Right atrium auricular region (tissue), 2 donors: ENCODE results near the gene RPS26. TPM values are rescaled to one million over a fixed set of nuclear protein-coding genes. Genes with fewer than 3 reads are reported as not detected.

ENCODE experiments used
- DNase-seq: peaks from one replicate; pipeline ENCODE4 v3.0.0-alpha.2; 2019; ENCODE audit warnings: low spot score
- H3K27ac ChIP-seq, 2 donors: fragments of 200-600 bp; sonication (generic); 1 replicate in 1 of 2; 2 replicates in 1 of 2; pipeline ENCODE4 v1.5.1; 2016 to 2019
- H3K27me3 ChIP-seq, 2 donors: fragments of 200-600 bp; sonication (generic); one replicate each; pipeline versions ENCODE4 v1.5.1 to v1.6.0; 2017 to 2019
- H3K36me3 ChIP-seq: fragments of 200-600 bp; sonication (generic); one replicate; pipeline ENCODE4 v1.5.1; 2016
- H3K4me1 ChIP-seq, 2 donors: fragments of 200-600 bp; sonication (generic); one replicate each; pipeline versions ENCODE4 v1.5.1 to v1.6.0; 2017 to 2019
- H3K4me3 ChIP-seq, 2 donors: fragments of 200-600 bp; sonication (generic); 1 replicate in 1 of 2; 2 replicates in 1 of 2; pipeline ENCODE4 v1.5.1; 2017 to 2019; ENCODE audit warnings: mild to moderate bottlenecking in 1 of 2, moderate library complexity in 1 of 2
- H3K9me3 ChIP-seq, 2 donors: fragments of 200-600 bp; sonication (generic); one replicate each; pipeline ENCODE4 v1.5.1; 2019
- total RNA-seq, 2 donors: library from RNA; depleted of rRNA; stranded (reverse); fragments of >200 nt; gene quantifications; one replicate each; pipeline ENCODE4 v1.1.0, GENCODE V29; 2016
- TF ChIP-seq, protein P1 (sequence below), 2 donors: fragments of 200-600 bp; sonication (generic); IDR thresholded peaks; one replicate each; pipeline ENCODE4 v1.5.1; 2019; ENCODE audit warnings: antibody characterized with exemption in 2 of 2

Gene RPS26
- total RNA-seq, 2 donors from 2014 or later: 134 to 1,492 TPM

DNA sequence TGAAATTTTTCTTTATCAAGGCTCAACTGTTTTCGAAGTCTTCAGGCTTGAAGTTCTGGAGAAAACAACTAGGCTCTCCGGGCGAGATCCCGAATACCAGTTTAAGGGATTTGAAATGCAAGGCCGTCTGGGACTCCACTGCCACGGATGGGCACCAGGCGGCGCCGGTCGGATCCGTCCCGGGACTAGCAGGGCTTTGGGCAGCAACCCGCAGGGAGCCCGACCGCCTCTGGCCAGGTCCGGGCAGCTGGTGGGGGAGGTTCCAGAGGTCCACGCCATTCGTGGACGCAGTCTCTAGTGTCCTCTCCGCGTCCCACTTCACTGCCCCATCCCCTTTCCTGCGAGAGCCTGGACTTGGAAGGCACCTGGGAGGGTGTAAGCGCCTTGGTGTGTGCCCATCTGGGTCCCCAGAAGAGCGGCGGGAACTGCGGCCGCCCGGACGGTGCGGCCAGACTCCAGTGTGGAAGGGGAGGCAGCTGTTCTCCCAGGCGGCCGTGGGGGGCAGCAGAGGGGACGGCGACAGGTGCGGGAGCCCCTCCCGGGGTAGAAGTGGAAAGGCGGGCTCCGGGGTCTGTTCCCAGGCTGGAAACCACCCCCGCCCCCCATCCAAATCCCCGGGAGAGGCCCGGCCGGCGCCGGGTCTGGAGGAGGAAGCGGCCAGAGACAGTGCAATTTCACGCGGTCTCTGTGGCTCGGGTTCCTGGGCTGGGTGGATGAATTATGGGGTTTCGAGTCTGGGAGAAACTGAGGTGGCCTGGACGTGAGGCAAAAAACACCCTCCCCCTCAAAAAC lies 37.4 kb downstream of the RPS26 start:
- H3K27me3 ChIP-seq: no peaks in the 10 kb centered on the region
- peak overlapping the region; percentile 36 to 59 for H3K4me3 ChIP-seq
- H3K36me3 ChIP-seq: no peaks in the 10 kb centered on the region
- H3K27ac ChIP-seq: peak overlapping the region; percentile 34 to 56
- TF ChIP-seq, protein P1, sequence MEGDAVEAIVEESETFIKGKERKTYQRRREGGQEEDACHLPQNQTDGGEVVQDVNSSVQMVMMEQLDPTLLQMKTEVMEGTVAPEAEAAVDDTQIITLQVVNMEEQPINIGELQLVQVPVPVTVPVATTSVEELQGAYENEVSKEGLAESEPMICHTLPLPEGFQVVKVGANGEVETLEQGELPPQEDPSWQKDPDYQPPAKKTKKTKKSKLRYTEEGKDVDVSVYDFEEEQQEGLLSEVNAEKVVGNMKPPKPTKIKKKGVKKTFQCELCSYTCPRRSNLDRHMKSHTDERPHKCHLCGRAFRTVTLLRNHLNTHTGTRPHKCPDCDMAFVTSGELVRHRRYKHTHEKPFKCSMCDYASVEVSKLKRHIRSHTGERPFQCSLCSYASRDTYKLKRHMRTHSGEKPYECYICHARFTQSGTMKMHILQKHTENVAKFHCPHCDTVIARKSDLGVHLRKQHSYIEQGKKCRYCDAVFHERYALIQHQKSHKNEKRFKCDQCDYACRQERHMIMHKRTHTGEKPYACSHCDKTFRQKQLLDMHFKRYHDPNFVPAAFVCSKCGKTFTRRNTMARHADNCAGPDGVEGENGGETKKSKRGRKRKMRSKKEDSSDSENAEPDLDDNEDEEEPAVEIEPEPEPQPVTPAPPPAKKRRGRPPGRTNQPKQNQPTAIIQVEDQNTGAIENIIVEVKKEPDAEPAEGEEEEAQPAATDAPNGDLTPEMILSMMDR (IDR thresholded peaks at IDR 0.05): peak; percentile 74 to 76
- no peaks in the 10 kb centered on the region for H3K9me3 ChIP-seq
- peak; percentile 90 for DNase-seq
- peaks cover 0 to 15% of the 10 kb centered on the region in 2 donors for H3K4me1 ChIP-seq

DNA sequence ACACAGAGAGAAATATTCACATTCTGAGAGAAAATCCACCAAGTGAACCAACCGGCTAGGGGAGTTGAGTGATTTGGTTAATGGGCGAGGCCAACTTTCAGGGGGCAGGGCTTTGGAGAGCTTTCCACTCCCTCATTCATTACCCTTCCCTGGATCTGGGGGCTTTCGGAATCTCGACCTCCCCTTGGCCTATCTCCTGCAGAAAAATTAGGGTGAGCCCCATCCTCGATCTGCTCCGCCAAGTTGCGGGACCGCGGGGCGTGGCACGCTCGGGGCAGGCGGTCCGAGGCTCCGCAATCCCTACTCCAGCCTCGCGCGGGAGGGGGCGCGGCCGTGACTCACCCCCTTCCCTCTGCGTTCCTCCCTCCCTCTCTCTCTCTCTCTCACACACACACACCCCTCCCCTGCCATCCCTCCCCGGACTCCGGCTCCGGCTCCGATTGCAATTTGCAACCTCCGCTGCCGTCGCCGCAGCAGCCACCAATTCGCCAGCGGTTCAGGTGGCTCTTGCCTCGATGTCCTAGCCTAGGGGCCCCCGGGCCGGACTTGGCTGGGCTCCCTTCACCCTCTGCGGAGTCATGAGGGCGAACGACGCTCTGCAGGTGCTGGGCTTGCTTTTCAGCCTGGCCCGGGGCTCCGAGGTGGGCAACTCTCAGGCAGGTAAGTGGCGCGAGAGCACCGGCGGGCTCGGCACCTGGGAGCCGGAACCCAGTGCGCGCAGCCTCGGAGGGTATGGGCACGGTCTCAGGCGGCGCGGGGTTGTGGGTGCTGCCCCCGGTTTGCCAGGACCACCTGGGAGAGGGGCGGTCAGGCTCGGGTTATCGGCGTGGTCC lies 38.2 kb downstream of the RPS26 start, which contains the start of gene ERBB3:
TSS of gene ERBB3 (plus strand) at position 443 of the 833 bp plus-strand sequence. CDS start at position 579, 136 bp downstream.
- Histone ChIP-seq H3K36me3 (no peaks in the 10 kb centered on the region), H3K9me3 (no peaks in the 10 kb centered on the region), H3K27ac (peak within 1 kb of the TSS; percentile 34 to 56), H3K4me1 (peaks cover 0 to 15% of the 10 kb centered on the region in 2 donors), H3K4me3 (peak within 1 kb of the TSS; percentile 36 to 59), H3K27me3 (no peaks in the 10 kb centered on the region)
- TF ChIP-seq, protein P1 (IDR thresholded peaks at IDR 0.05): no peak
- peak; percentile 78 for DNase-seq

DNA sequence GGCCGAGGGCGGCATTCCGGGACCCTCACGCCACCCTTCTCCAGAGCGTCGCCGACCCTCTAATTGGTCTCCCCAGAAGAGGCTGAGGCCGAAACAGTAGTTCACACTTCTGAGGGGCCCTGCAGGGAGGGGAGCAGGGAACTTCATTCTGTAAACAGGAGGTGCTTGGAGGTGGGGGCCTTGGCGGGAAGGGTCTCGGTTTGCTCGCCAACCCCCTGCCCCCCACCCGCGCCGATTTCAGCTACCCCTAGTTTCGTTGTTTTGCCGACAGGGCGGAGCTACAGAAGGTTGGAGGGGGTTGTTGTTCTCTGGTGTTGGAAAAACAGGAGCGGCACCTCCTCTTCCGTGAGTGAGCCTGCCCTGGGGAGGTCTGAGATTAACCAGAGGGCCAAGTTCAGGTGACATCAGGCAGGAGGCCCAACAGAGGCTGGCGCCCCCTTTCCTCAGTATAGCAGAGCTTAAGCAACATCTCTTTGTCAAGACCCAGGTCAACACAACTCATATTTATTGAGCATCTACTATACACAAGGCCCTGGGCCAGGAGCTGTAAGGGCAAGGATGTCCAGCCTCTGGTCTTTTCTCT lies 38.9 kb downstream of the RPS26 start:
- peaks cover 0 to 15% of the 10 kb centered on the region in 2 donors for H3K4me1 ChIP-seq
- DNase-seq: no peak
- no peaks in the 10 kb centered on the region for H3K36me3 ChIP-seq
- H3K27ac ChIP-seq: peak overlapping the region in 1 of 2 donors; percentile 35
- H3K27me3 ChIP-seq: no peaks in the 10 kb centered on the region
- no peaks in the 10 kb centered on the region for H3K9me3 ChIP-seq
- TF ChIP-seq, protein P1 (IDR thresholded peaks at IDR 0.05): no peak
- peak overlapping the region; percentile 36 to 59 for H3K4me3 ChIP-seq

DNA sequence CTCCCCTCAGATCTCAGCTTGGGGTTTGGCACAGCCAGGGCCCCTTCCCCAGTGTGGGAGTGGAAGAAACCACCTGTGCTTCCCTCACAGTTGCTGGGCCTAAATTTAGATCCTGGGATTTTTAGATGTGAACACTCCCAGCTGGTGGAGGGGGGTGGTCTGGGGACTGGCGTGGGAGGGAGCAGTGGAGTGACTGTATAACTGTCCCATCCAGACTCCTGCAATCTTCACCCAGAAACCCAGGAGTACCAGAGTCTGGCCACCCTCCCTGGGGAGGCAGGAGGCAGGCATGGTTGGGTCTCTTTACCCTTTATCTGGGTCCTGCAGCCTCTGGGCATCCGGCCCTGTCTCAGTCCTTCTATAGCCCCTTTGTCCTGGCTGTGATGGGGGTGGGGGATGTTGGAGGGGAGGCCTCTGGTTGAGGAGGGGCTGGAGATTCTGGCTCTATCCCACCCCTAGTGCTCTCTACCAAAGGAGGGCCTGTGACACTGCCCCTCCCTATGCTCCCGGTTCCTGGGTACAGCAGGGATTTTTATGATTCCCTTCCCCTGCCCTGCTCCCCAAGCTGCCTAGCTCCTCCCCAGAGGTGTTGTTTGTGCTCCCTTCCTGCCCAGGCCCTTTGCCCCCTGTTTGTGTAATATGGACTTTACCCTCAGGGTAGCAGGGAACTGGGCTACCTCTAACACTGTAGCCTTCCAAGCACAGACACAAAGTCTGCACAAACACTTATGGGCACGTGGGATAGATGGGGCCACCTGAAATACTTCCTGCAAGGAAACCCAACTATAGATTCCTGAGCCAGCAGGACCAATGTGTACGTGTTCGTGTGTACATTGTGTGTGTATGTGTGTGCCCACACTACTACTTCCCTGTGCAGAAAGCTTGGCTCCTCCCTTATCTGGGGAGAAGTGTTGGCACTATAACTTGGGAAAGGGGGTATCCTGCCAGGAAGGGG lies 40.0 kb downstream of the RPS26 start:
- H3K4me3 ChIP-seq: no peak overlapping the region
- no peak for DNase-seq
- H3K27me3 ChIP-seq: no peaks in the 10 kb centered on the region
- peaks cover 0 to 16% of the 10 kb centered on the region in 2 donors for H3K4me1 ChIP-seq
- no peaks in the 10 kb centered on the region for H3K36me3 ChIP-seq
- no peak overlapping the region for H3K27ac ChIP-seq
- no peaks in the 10 kb centered on the region for H3K9me3 ChIP-seq
- TF ChIP-seq, protein P1 (IDR thresholded peaks at IDR 0.05): no peak

DNA sequence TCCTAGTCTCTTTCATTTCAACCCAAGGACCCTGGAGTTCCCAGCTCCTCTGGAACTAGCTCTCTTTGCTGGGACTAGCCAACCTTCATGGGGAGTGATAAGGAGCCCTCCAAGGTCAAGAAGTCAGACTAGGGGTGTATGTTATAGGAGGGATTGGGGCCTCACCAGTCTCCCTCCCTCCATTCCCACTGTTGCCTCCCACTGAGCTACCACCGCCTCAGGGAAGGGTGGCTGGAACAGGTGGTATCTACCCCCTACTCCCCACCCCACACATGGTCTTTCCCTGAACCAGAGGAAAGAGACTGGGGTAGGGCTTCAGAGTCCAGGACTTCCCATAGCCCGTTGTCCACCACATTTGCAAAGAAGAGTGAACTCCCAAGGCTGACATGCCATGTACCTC lies 40.7 kb downstream of the RPS26 start:
- Histone ChIP-seq H3K4me1 (peaks cover 0 to 23% of the 10 kb centered on the region in 2 donors), H3K27me3 (no peaks in the 10 kb centered on the region), H3K4me3 (no peak overlapping the region), H3K27ac (no peak overlapping the region), H3K36me3 (no peaks in the 10 kb centered on the region), H3K9me3 (no peaks in the 10 kb centered on the region)
- DNase-seq: no peak
- TF ChIP-seq, protein P1 (IDR thresholded peaks at IDR 0.05): no peak
